ENCODE data around the gene FAM209B.

DNA sequence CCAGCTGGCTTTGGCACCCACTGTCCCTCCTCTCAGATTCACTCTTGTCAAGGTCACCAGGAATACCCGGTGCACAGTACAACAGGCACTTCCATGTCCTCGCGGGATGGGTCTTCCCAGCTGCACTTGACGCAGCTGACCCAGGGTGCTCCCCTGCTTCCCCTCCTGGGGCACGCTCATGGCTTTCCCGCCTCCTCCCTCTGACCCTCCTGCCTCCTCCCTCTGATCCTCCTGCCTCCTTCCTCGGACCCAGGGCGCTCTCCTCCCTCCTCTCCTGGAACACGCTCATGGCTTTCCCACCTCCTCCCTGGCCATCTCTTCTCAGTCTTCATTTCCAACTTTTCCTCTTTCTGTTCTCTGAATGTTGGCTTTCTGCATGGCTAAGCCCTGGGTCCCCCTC lies 42.1 kb downstream of the FAM209B start:
- TF ChIP-seq, protein P1, sequence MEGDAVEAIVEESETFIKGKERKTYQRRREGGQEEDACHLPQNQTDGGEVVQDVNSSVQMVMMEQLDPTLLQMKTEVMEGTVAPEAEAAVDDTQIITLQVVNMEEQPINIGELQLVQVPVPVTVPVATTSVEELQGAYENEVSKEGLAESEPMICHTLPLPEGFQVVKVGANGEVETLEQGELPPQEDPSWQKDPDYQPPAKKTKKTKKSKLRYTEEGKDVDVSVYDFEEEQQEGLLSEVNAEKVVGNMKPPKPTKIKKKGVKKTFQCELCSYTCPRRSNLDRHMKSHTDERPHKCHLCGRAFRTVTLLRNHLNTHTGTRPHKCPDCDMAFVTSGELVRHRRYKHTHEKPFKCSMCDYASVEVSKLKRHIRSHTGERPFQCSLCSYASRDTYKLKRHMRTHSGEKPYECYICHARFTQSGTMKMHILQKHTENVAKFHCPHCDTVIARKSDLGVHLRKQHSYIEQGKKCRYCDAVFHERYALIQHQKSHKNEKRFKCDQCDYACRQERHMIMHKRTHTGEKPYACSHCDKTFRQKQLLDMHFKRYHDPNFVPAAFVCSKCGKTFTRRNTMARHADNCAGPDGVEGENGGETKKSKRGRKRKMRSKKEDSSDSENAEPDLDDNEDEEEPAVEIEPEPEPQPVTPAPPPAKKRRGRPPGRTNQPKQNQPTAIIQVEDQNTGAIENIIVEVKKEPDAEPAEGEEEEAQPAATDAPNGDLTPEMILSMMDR (IDR thresholded peaks at IDR 0.05), result no peak
- no peak for TF ChIP-seq EZH2 (IDR thresholded peaks at IDR 0.05)
